ENCODE results near the gene STX10.

GRCh38 chr19:13095934-13096927 lies 53.9 kb downstream of the STX10 start:
- TF ChIP-seq CTCF (IDR thresholded peaks at IDR 0.05): peak in 1 of 6 experiments; percentile 22
- TF ChIP-seq POLR2A (IDR thresholded peaks at IDR 0.05): no peak

Data from adrenal gland (tissue), 5 donors.